Endothelial cell of umbilical vein (primary cell): ENCODE measurements around the gene PRCD. TPM values are rescaled to one million over a fixed set of nuclear protein-coding genes. Genes with fewer than 3 reads are reported as not detected.

Experiments used
- BruUV-seq: library from RNA; stranded (reverse); fragments of 400-500 nt; replicated peaks from 2 replicates; lab custom pipeline; 2021; lab: Mats Ljungman, UMichigan
- CTCF ChIA-PET: fragments of 300-600, 350-600 bp; sonication (Branson Sonifier 250); formaldehyde crosslinking; loops from one replicate; lab custom pipeline; 2021; ENCODE audit warnings: antibody characterized with exemption, inconsistent platforms; lab: Charles Lee
- POLR2A ChIA-PET: fragments of 300-600, 350-600 bp; sonication (Branson Sonifier 250); formaldehyde crosslinking; loops from one replicate; lab custom pipeline; 2021; ENCODE audit warnings: antibody characterized with exemption, inconsistent platforms; lab: Charles Lee
- DNase-seq: peaks from one replicate; pipeline ENCODE4 v3.0.0-alpha.2; 2011; ENCODE audit warnings: low read depth, low spot score
- FAIRE-seq: peaks from 2 replicates; lab custom pipeline; 2011; peaks lifted over from hg19 to GRCh38; lab: Jason Lieb, UNC
- H2AFZ ChIP-seq: 2 replicates; pipeline ENCODE4 v1.6.0; 2012; ENCODE audit warnings: low read depth, low read length, control low read depth, inconsistent platforms
- H3K27ac ChIP-seq: 2 replicates; pipeline ENCODE4 v1.5.1; 2011; ENCODE audit warnings: low read depth, mild to moderate bottlenecking, control low read depth, low read length, moderate library complexity; ENCODE audit not compliant: insufficient read depth
- H3K27me3 ChIP-seq, 2 experiments: 2 replicates each; pipeline versions ENCODE4 v1.6.0 to v1.6.1; 2011; ENCODE audit warnings: low read length in 2 of 2, mixed read lengths in 1 of 2; ENCODE audit not compliant: control insufficient read depth in 2 of 2, insufficient read depth in 2 of 2
- H3K36me3 ChIP-seq, 2 experiments: 2 replicates in 1 of 2; 3 replicates in 1 of 2; pipeline ENCODE4 v1.5.1; 2011; ENCODE audit warnings: low read length in 2 of 2, mild to moderate bottlenecking in 1 of 2, moderate library complexity in 1 of 2; ENCODE audit not compliant: control insufficient read depth in 2 of 2, insufficient read depth in 2 of 2; ENCODE audit errors: extremely low read depth in 1 of 2
- H3K4me1 ChIP-seq: 3 replicates; pipeline ENCODE4 v1.5.1; 2011; ENCODE audit warnings: mild to moderate bottlenecking, low read length; ENCODE audit not compliant: control insufficient read depth, insufficient read depth; ENCODE audit errors: extremely low read depth
- H3K4me2 ChIP-seq: 2 replicates; pipeline ENCODE4 v1.6.1; 2011; ENCODE audit warnings: low read length, control low read depth, mixed read lengths; ENCODE audit not compliant: insufficient read depth
- H3K4me3 ChIP-seq, 3 experiments: fragments of 200-600 bp in 1 of 3; sonication (generic), shearing (Covaris generic) in 1 of 3; replicated peaks in 1 of 3; 2 replicates each; pipeline ENCODE4 v1.5.1; 2011 to 2016; ENCODE audit warnings: control low read depth in 3 of 3, low read length in 3 of 3, mild to moderate bottlenecking in 2 of 3, inconsistent platforms in 1 of 3, low read depth in 1 of 3, moderate library complexity in 1 of 3; ENCODE audit not compliant: insufficient read depth in 1 of 3
- H3K79me2 ChIP-seq: 2 replicates; pipeline ENCODE4 v1.6.0; 2012; ENCODE audit warnings: low read length, inconsistent platforms; ENCODE audit not compliant: control insufficient read depth, insufficient read depth
- H3K9ac ChIP-seq: replicated peaks from 2 replicates; pipeline ENCODE3; 2011; ENCODE audit warnings: low read length, control low read depth; ENCODE audit not compliant: insufficient read depth; ENCODE audit errors: extremely low read depth
- H3K9me1 ChIP-seq: replicated peaks from 3 replicates; pipeline ENCODE4 v1.6.0; 2011; ENCODE audit warnings: mild to moderate bottlenecking, low read length; ENCODE audit not compliant: control insufficient read depth, insufficient read depth; ENCODE audit errors: extremely low read depth
- H3K9me3 ChIP-seq: replicated peaks from 2 replicates; pipeline ENCODE4 v1.5.1; 2012; ENCODE audit warnings: low read length, inconsistent platforms; ENCODE audit not compliant: control insufficient read depth, insufficient read depth
- H4K20me1 ChIP-seq: replicated peaks from 2 replicates; pipeline ENCODE3; 2011; ENCODE audit warnings: mild to moderate bottlenecking, low read length; ENCODE audit not compliant: control insufficient read depth, insufficient read depth; ENCODE audit errors: extremely low read depth
- EZH2 ChIP-seq: IDR thresholded peaks from 2 replicates; pipeline ENCODE4 v1.6.1; 2012; ENCODE audit warnings: borderline replicate concordance, low read depth, mild to moderate bottlenecking, moderate library complexity, low read length, inconsistent platforms; ENCODE audit not compliant: severe bottlenecking
- FOS ChIP-seq: IDR thresholded peaks from 2 replicates; pipeline ENCODE4 v1.6.1; 2011; ENCODE audit warnings: mild to moderate bottlenecking, low read length, moderate library complexity, borderline replicate concordance; ENCODE audit not compliant: insufficient read depth
- JUN ChIP-seq: IDR thresholded peaks from 2 replicates; pipeline ENCODE4 v1.6.1; 2011; ENCODE audit warnings: borderline replicate concordance, low read depth; ENCODE audit not compliant: insufficient read length, insufficient read depth
- MAX ChIP-seq: IDR thresholded peaks from 2 replicates; pipeline ENCODE4 v1.6.1; 2011; ENCODE audit not compliant: insufficient read depth, insufficient read length
- POLR2A ChIP-seq: IDR thresholded peaks from 2 replicates; pipeline ENCODE4 v1.6.1; 2012; ENCODE audit warnings: low read depth, mild to moderate bottlenecking, control low read depth, low read length
- dilution Hi-C: fragments of 300-500 bp; cut with MboI; formaldehyde crosslinking; loops from one replicate; pipeline ENCODE4 v1.15.0; 2019; ENCODE audit warnings: low sequenced_read_pairs; ENCODE audit not compliant: extremely low pct_ligation_motif_present
- intact Hi-C: fragments of 100-400 bp; cut with micrococcal nuclease; formaldehyde crosslinking; loops from one replicate; pipeline ENCODE4 v1.10.0; 2022
- polyA plus RNA-seq, 4 experiments: library from polyadenylated mRNA; depleted of rRNA in 3 of 4; stranded (reverse) in 3 of 4; unstranded in 1 of 4; fragments of >200 nt; gene quantifications; 2 replicates each; pipeline versions ENCODE4 v1.2.1 to v1.2.3, GENCODE V29; 2011 to 2012; ENCODE audit warnings: missing spikeins in 1 of 4
- total RNA-seq: library from RNA; stranded (reverse); gene quantifications from 2 replicates; pipeline ENCODE4 v1.2.3, GENCODE V29; 2021

PRCD gene
- total and polyA plus RNA-seq, 2 donors (not counting 3 experiments of a cell fraction or from before 2014, with no cell fraction given), result not detected

- FAIRE-seq, result no peak
- Histone ChIP-seq H3K9ac (no peak overlapping the region), H3K36me3 (no peaks in the 10 kb centered on the region), H3K79me2 (no peaks in the 10 kb centered on the region), H3K27me3 (no peaks in the 10 kb centered on the region), H3K4me2 (no peak overlapping the region), H3K4me3 (no peak overlapping the region), H3K27ac (peak overlapping the region; percentile 10), H4K20me1 (no peaks in the 10 kb centered on the region), H2AFZ (peak overlapping the region; percentile 67), H3K9me3 (no peaks in the 10 kb centered on the region), H3K9me1 (no peaks in the 10 kb centered on the region), H3K4me1 (peaks cover 23% of the 10 kb centered on the region)
- DNase-seq, result peak; percentile 40
- intact Hi-C loops (loop anchor here (10.0 kb wide), 1 partner anchor 185 kb away; the partner anchor contains the start of gene MXRA7), dilution Hi-C loops (no loop called here)
- POLR2A ChIA-PET, result no interaction called here
- CTCF ChIA-PET, result interaction anchor here (0.7 to 4.3 kb wide), 7 partner anchors 11 to 95 kb away, joined by 3 to 60 read pairs (median 3); partner anchors contain the start of genes PRCD and ST6GALNAC2
- BruUV-seq, result no TSS peak
- TF ChIP-seq EZH2 (no peak), FOS (no peak), MAX (no peak), POLR2A (no peak), JUN (no peak)
Observed at GRCh38 chr17:76529224-76530094, 10.4 kb upstream of the PRCD start.
